HG03442 (cell line): ENCODE measurements around the gene SCUBE1.

Experiments
- ATAC-seq: cut with Tn5 transposase; IDR thresholded peaks from one replicate; pipeline ENCODE4 v1.9.1; 2021; ENCODE audit warnings: mild to moderate bottlenecking, moderate library complexity; ENCODE audit not compliant: unreplicated experiment

The SCUBE1 gene

GRCh38 chr22:43183496-43184277, 159.5 kb downstream of the SCUBE1 start:
- no peak for ATAC-seq

GRCh38 chr22:43182726-43183125, 160.4 kb downstream of the SCUBE1 start:
- ATAC-seq: no peak

DNA sequence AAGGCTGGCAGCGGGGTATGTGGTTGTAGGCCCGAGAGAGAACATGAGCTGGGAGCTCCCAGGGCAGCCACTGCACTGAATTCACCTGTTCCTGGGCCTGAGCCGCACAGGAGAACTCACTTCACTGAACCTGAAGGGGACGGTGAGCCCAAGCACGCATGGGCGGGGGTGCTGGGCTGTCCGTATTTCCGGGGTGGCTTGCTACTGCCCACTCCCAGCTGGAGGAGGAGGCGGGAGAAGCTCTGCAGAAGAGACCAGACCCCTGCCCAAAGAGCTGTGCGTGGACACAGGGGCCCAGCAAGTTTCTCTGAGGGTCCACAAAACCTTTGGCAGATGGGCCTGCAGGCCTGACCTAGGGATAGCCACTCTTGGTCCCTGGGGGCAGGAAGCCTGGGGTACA, 161.1 kb downstream of the SCUBE1 start:
- no peak for ATAC-seq

- ATAC-seq: no peak
These were observed 161.7 kb downstream of the SCUBE1 start for GRCh38 chr22:43181321-43182076.

DNA sequence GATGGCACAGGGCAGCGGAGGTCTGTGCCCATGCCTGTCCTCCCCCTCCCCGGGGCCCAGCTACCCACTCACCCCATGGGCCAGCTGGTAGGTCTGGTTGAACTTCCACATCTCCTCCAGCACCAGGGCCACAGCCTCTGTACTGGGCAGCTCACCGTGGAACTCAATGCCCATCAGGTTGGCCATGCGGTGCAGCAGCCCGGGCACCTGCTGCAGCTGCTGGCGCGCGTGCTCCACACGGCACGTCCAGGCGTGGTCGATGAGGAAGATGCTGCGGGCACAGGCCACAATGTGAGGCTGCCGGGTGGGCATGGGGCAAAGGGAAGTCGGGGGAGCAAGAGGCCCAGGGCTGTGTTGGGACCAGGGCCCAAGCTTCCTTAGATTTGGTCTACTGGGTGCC, 162.5 kb downstream of the SCUBE1 start:
- no peak for ATAC-seq

DNA sequence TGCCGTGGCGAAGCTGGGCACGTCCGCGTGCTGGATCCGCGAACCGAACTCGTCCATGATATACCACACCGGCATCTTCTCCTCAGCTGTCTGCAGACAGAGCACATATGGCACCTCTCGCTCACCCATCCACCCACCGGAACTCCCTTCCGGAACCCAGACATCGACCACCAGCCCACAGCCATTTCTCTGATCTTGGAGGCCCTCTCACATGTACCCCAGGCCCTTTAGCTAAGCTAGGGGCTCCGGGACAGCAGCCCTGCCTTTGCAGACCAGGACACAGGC, 163.3 kb downstream of the SCUBE1 start:
- no peak for ATAC-seq

DNA sequence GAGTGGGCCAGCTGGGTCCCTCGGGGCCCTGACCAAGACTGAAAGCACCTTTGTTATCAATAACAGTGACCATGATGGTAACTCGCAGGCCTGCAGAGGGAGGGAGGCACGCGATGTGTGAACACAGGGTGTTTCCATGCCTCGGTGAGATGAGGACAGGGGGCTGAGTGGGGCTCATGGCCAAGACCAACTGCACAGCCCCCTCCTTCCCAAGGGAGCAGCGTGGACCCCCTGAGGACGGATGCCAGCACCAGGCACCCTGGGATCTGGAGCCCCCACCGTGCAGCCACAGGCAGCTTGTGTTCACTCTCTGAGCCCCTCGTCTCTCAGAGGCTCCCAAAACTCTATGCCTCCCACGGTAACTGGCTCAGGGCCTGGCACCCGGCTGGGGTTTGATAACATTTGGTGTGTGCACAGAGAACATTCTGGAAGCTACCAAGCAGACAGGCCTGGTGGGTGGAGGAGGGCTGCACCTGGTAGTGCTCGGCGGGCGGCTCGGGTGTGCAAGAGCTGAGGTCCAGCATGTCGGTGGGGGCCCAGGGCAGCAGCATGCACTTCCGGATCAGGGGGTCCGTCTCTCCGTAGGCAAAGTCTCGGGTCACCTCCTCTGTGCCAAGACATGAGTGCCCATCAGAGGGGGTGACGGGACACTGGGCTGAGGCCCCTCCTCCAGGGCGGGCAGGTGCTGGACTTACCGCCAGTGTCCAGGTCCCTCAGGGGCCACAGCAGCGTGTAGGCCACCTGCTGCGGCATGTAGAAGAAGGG, 163.8 kb downstream of the SCUBE1 start:
- no peak for ATAC-seq

DNA sequence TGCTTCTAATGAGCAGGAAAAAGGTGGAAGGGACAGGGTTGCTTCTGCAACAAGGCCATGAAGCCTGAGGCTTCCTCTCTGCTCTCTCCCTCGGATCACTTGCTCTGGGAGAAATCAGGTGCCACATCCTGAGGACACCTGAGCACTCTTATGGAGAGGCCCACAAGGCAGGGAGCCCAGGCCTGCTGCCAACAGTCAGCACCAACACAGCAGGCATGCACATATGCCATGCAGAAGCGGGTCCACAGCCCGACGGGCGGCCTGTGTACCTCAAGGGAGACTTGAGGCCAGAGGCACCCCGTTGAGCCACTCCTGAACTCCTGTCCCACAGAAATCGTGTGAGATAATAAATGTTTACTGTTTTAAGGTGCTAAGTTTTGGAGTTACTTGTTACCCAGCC, 165.7 kb downstream of the SCUBE1 start:
- no peak for ATAC-seq

GRCh38 chr22:43176090-43176489, 167.1 kb downstream of the SCUBE1 start:
- no peak for ATAC-seq

DNA sequence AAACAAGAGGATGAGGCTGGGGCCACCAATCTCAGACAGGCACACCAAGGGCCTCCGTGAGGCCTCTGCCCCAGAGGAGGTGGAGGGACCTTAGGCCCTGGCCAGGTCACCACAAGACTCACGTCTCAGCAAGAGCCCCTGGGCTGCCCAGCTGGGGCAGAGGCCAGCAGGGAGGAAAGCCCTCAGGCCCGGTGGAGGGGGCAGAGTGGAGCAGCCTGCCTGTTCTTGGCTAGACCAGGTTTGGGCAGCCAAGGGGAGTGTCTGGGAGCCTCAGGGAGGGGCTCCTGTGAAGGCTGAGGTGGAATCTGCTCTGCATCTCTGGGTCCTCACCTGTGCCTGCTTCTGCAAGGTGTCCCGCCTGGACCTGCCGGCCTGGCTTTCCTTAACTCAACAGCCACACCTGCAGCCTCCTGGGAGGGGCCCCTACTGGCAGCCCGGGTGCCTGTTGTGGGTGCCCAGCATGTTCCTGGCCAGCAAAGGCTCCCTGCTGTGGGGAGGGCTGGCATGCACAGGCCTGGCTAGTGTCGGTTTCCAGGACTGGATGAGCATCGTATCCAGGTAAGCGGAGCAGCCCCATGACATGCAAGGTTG, 168.1 kb downstream of the SCUBE1 start:
- no peak for ATAC-seq

DNA sequence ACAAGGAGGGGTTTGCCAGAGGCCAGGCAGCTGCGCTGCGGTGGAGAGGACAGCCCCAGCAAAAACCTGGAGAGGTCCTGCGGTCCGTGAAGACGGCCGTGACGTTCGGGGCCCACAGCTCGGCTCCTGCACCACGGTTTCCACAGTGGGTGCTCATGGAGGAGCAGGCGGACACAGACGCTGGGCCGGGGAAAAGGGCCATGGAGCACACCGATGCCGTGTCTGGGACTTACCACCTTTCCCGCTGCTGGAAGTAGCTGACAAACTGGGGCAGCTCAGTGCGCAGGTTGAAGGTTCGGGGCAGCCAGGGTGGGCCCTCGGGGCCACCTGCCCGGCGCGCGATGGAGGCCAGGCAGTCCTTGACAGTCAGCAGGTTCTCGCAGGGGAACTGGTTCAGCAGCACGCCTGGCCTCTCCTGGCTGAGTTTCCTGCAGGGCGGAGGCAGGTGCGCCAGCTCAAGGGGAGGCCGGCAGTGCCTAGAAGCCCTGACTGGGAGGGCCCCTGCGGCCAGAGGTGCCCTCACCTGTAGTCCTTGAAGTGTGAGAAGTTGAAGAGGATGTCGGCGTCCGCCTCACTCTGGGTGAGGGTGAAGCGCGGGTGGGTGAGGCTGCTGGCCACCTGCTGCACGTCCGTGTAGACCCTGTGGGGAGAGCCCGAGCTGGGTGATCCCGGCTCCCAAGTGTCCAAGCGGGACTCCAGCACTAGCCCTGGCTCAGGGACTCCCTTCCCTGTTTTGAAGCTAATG, 169.0 kb downstream of the SCUBE1 start:
- no peak for ATAC-seq

- no peak for ATAC-seq
These were observed 169.6 kb downstream of the SCUBE1 start for GRCh38 chr22:43173566-43173965.

GRCh38 chr22:43172191-43172590, 171.0 kb downstream of the SCUBE1 start:
- ATAC-seq: no peak

DNA sequence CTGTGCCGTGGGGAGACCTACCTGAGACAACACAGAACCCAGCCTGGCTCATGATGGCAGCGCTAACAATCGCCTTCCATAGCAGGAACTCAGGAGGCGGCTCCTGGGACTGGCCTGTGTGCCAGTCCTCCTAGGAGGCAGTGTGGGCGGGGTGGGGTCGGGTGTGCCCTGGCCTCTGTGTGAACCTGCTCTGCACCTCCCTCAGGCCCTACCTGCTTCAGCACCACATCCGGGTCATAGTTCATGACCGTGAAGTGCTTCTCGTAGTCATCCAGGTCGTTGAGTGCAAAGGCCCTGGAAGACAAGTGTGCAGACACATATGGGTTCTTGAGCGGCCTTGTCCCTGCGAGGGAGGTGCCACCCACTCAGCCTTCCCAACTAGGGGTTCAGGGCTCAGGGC, 171.6 kb downstream of the SCUBE1 start:
- no peak for ATAC-seq

- no peak for ATAC-seq
These were observed 172.1 kb downstream of the SCUBE1 start for GRCh38 chr22:43171019-43171491.

DNA sequence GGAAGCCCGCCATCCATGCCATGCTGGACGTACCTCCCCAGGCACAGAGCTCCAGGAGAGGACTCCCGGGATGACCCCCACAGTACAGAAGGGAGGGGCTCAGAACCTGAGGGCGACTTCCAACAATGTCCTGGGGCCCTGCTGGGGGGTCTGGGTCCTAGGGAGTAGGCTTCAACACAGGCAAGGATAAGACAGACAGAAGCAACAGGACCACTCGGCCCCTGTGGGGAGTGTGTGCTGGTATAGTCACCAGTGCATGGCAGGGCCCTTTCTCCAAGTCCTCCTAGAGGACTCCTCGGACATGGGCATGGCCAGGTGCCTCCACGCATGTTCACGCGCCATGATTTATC, 173.1 kb downstream of the SCUBE1 start:
- ATAC-seq: no peak

- ATAC-seq: no peak
These were observed 173.7 kb downstream of the SCUBE1 start for GRCh38 chr22:43169310-43170130.

- ATAC-seq: no peak
These were observed 174.5 kb downstream of the SCUBE1 start for GRCh38 chr22:43168471-43169309.

GRCh38 chr22:43167001-43167589, 176.1 kb downstream of the SCUBE1 start:
- ATAC-seq: no peak
